ENCODE measurements around the gene NDN.

Gene NDN

GRCh38 chr15:23642413-23643044 lies 44.6 kb downstream of the NDN start:
- peak; percentile 70 for DNase-seq (ENCODE audit: low spot score)
